GM18867 (cell line): ENCODE data around the gene SUPV3L1.
"Not testable (repeated sequence)": the region's sequence is repeated elsewhere in the genome, so short reads cannot be mapped to it uniquely, and the experiment has no call there.

Experiments used
- ATAC-seq: cut with Tn5 transposase; IDR thresholded peaks from one replicate; pipeline ENCODE4 v1.9.1; 2021; ENCODE audit warnings: mild to moderate bottlenecking, moderate library complexity; ENCODE audit not compliant: unreplicated experiment

Gene SUPV3L1

DNA sequence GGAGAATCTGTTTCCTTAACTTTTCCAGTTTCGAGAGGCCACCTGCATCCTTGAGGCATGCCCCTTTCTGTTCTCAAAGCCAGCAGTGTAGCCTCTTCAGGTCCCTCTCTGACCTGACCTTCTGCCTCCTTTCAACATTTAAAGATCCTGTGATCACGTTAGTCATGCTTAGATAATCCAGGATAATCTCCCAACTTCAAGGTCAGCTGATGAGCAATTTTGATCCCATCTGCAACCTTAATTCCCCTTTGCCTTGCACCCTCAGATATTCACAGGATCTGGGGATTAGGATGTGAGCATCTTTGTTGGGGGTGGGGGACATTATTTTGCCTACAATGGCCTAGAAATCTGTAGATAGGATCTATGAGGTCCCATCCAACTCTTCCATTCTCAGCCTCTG is 48.1 kb downstream of the SUPV3L1 start:
- ATAC-seq, result no peak

DNA sequence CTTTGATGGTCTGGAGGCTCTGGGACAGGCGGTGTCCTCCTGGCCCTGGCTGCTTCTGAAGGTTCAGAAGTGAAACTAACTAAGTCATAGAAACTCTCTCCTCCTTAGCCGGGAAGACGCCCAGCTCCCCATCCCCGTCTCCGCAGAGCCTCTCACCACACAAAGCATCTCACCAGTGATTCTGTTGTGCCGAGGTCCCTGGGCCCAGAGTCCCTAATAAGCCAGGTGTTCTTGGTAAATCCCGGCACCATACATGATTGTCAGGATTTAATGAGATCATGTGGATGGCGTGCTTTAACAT is 49.5 kb downstream of the SUPV3L1 start:
- no peak for ATAC-seq

DNA sequence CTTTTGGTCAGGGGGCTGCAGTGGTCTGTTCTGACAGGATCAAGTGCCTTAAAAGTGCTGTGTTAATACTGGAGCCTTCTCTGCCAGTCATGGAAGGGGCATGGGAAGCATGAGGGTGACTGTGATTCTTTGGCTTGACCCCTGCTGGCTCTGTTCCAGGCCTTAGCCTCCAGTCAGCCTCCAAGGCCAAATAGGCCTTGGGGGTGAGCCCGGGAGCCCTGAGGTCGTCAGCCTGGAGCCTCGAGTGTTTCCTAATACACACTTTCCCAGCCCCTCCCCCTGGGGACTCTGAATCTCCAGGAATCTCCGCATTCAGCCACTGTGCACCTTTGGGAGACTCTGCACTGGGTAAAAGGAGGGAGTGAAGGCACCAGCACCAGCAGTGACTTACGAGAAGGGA is 50.1 kb downstream of the SUPV3L1 start:
- ATAC-seq, result no peak

DNA sequence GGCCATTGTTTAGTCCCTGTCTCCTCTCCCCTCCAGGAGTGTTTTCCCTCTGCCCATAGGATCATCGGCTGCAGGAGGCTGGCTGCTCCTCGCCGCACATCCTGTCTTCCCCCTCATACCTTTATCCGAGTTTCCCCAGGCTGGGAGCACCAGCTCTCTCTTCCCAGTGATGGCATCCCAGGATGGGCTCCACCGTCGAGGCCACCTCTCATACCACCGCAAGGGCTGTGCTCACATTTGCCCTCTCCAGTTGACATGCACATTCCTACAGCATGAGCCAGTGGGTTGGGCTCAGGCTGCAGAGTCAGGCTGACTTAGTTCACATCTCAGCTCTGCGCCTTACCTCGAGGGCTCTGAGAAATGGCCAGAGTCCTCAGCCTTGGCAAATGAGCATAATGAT is 52.2 kb downstream of the SUPV3L1 start:
- ATAC-seq, result no peak

DNA sequence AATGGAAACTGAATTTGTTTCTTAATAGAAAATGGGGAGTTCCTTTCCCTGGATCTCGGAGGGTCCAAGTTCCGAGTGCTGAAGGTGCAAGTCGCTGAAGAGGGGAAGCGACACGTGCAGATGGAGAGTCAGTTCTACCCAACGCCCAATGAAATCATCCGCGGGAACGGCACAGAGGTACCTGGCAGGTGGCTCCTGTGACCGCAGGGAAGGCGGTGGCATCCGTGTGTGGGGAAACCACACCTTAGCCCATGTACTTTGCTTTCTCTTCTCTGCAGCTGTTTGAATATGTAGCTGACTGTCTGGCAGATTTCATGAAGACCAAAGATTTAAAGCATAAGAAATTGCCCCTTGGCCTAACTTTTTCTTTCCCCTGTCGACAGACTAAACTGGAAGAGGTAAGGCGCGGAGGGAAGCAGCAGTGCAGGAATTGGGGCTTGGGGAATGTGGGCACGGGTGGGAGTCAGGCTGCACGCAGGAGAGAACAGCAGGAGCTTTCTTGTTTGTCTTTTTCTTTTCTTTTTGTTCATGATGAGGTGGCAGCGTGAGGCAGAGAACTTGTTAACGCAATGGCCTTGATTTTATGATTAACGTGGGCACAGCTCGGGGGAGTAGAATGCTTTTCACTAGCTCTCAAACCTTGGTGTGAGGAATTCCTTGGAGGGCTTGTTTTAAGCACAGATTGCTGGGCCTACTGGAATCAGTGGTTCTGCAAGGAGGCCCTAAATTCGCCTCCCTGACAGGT is 52.9 kb downstream of the SUPV3L1 start:
- ATAC-seq, result no peak

DNA sequence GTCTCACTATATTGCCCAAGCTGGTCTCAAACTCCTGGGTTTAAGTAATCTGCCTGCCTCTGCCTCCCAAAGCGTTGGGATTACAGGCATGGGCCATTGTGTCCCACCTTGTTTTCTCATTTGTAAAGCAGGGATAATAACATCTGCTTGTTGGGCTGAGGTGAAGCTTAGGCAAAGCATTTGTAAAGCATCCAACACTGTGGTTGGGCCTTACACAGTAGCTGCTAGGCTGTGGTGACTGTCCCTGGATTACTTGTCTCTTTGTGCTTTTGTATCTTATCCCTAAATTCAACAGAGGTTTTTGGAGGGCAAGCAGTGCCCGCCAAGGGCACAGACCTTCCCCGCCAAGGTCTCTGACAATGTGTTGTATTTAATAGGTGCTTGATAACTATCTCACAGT is 54.4 kb downstream of the SUPV3L1 start:
- no peak for ATAC-seq

DNA sequence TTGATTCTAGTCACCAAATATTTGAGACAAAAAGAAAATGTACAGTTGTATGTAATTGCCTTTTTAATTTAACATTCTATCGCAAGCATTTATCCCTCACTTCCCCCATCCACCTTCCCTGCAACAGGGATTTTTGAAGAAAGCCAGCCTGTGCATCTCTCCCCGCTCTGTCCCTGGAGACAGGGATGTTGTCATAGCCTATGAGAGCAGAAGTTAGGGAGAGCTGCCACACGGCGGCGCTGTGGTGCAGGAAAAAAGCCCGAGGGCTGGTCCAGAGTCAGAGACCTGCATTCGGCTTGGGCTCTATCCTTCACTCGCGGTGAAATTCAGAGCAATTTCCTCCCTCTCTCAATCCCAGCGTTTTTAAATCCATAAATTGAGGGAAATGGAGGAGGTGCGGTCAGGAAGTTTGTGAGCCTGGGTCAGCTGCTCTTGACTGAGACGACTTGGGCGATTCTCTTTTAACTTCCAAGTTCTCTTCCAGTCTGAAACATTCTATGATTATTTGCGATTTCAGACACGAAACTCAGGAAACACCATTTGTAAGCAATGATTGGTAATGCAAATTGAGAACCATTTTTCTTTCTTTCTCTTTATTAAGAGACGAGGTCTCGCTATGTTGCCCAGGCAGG is 57.6 kb downstream of the SUPV3L1 start:
- ATAC-seq, result peak; percentile 89

DNA sequence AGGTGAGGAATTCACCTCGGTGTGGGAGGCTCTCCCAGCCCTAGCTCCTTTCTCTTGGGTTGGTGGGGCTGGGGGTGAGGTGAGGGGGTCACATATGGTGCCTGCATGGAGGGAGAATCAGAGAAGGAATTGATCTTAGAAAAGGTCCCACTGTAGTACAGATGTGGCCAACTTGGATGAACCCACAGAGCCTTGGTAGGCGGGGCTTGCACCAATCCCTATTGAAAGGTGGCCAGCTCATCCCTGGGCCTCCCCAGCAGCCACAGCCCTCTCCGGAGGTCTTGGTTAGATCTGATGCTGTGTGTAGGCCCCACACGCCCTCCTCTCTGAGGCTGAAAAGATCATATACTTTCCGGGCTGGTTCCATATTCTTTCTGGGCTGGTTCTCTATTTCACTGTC is 59.1 kb downstream of the SUPV3L1 start:
- ATAC-seq, result no peak

DNA sequence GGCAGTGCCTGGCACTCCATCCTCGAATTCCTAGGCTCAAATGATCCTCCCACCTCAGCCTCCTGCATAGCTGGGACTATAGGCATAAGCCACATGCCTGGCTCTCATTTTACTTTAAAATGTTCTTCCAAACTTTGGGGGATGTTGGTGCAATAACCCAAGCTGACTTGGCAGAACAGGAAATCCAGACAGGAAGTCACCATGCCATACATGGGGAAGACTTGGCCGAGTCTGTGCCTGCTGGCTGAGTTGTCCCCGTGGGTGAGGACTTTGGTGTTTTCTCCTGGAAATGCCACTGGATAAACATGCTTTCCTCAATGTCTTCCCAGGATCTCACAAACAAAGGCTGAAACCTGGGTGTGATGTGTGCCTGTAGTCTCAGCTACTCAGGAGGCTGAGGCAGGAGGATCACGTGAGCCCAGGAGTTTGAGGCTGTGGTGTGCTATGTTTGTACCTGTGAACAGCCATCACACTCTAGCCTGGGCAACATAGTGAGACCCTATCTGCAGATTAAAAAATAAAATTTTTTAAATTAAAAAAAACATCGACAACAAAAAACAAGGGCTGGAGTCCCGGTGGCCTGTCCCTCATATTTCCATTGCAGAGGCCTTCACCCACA is 59.9 kb downstream of the SUPV3L1 start:
- no peak for ATAC-seq

DNA sequence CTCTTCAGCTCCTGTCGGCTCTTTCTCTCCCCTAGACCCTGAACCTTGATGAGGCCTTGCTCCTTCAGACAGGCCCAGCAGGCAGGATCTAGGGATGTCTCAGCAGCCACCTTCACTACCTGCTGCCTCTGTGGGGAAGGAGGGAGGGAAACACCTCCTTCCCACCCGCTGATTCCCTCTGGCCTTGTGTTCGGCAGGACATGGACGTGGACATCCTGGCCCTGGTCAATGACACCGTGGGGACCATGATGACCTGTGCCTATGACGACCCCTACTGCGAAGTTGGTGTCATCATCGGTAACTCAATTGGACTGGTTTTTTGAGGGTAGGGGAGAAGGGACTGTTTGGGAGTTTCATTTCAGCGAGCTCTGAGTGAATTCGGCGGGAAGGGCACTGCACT is 60.4 kb downstream of the SUPV3L1 start:
- ATAC-seq, result no peak

DNA sequence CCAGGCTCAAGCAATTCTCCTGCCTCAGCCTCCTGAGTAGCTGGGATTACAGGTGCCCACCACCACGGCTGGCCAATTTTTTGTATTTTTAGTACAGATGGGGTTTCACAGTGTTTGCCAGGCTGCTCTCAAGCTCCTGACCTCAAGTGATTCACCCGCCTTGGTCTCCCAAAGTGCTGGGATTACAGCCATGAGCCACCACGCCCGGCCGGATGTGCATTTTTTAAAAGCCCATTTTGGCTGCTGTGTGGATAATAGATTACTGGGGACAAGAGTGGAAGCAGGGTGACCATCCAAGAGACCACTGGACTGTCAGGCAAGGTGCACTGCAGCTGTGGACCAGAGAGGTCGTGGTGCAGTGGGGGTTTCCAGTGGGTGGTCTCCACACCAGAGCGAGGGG is 61.5 kb downstream of the SUPV3L1 start:
- ATAC-seq, result no peak

DNA sequence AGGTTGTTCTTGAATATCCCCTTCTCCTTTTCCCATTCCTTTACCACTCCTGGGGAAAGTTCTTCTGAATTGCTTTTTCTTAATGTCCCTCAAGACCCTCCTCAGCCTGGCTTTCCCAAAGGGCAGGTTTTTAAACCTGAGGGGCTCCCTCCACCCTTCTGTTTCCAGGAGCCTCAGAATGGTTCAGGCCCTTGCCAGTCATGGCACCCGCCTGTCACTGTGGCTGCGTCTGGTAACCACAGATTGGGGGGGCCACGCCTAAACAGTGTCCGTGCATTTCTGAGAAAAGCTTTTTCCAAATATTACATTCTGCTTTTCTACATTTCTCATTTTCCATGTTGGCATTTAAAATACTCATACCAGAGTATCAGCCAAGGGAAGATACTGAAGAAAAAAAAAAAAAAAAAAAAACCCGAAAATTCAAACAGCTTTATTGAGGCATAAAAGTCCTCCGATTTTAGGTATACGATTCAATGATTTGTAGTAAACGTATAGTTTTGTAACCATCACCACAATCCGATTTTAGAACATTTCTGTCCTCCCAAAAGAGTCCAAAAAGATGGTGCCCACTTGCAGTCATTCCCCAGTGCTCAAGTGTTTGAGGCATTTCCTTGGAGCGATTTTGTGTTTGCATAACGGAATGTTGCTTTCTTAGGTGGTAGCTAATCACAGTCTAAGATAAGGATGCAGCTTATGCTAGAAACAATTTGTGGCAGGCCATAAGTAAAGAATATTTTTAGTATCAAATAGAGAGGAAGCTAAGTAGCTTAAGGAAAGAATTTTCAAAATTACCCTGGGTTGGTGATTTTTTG is 62.2 kb downstream of the SUPV3L1 start:
- ATAC-seq, result no peak

DNA sequence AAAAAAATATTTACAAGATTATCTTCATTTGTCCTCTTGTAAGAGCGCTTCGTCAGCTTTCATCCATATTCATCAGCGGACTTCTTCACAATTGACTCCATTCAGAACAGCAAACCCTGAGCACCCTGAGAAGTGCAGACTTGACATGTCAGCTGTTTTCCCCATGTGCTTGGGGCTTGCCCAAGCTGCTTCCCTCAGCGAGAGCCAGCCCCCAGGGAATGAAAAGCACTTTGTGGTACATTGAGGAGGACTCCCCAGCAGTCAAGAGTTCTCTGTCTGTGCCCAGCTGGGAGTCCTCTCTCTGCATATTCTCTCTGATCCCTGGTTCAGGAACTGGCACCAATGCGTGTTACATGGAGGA is 62.8 kb downstream of the SUPV3L1 start:
- no peak for ATAC-seq

DNA sequence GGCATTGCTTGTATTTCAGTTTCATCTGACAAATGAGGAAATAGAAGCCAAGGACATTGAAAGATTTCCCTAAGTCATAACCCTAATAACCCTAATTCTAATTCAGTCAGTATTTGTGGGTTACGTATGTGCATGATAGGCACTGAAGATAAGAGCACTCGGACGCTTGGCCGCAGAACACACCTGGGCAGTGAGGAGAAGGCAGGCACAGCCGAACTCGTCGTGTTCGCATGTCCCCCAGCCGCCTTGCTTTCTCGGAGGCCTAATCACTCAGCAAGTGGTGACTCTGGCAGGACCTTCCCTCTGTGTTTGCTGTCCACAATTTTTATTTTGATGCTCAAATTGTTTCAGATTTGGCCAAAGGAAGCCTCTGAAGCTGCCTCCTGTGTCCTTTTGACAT is 63.8 kb downstream of the SUPV3L1 start:
- no peak for ATAC-seq

DNA sequence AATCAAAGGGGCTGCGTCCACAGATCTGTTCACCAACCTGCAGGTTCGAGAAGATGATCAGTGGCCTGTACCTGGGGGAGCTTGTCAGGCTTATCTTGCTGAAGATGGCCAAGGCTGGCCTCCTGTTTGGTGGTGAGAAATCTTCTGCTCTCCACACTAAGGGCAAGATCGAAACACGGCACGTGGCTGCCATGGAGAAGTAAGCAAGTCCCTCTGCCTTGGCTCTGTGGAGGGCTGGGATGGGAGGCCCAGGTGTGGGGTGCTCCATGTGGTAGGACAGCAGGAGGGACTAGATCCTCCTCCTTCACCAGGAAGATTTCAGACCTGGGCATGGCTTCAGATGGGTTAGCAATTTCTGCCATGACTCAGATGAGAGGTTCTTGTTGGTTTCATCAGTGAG is 66.0 kb downstream of the SUPV3L1 start:
- ATAC-seq, result no peak

DNA sequence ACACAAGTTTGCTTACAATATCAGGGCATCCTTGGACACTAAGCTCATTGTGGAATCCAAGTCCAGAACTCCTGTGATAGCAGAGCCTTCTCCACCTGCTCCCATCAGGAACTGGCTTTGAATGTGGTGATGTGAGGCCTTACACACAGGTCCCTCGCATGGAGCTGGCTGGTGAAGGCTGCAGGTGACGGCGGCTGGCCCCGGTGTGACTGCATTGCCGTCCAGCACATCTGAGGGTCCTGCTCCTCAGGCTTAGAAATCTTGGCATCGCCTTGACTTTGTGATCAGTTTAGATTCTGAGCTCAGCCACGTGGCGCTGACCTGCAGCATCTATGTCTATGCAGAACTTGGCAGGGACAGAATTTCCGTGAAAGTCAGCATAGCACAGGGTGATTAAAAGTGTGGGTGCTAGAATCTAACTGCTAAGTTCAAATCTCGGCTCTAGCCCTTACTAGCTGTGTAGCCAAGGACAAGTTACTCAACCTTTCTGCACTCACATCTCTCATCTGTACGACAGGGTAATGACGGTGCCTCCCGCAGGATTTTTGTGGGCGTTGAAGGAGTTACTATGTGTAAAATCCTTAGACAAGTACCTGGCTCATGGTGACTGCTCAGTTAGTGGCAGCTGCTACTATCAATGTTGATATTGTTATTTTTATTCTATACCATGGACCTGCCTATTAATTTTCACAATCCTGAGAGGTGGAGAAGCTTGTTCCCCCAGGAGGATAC is 66.7 kb downstream of the SUPV3L1 start:
- ATAC-seq, result no peak

DNA sequence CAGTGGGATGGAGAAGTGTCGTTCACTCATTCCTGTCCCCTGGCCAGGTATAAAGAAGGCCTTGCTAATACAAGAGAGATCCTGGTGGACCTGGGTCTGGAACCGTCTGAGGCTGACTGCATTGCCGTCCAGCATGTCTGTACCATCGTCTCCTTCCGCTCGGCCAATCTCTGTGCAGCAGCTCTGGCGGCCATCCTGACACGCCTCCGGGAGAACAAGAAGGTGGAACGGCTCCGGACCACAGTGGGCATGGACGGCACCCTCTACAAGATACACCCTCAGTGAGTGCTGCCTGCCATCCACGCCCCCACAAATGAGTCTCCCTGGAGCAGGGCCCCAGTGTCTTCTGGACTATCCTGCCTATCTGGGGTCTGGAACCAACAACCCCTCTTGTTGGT is 67.3 kb downstream of the SUPV3L1 start:
- ATAC-seq, result no peak

DNA sequence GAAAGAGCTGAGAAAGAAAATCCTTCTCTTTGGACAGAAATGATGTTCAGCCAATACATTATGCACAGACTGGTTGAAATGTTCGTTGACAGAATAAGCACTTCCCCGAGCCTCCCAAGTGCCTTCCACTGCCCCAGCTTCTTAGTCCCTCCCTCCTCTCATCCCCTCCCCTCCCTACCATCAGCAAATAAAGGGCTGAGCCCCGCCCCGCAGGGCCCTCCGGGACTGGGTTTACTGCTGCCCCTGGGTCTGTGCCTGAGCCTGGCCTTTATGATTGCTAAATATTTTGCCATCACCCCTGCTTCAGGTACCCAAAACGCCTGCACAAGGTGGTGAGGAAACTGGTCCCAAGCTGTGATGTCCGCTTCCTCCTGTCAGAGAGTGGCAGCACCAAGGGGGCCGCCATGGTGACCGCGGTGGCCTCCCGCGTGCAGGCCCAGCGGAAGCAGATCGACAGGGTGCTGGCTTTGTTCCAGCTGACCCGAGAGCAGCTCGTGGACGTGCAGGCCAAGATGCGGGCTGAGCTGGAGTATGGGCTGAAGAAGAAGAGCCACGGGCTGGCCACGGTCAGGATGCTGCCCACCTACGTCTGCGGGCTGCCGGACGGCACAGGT is 68.2 kb downstream of the SUPV3L1 start:
- no peak for ATAC-seq

DNA sequence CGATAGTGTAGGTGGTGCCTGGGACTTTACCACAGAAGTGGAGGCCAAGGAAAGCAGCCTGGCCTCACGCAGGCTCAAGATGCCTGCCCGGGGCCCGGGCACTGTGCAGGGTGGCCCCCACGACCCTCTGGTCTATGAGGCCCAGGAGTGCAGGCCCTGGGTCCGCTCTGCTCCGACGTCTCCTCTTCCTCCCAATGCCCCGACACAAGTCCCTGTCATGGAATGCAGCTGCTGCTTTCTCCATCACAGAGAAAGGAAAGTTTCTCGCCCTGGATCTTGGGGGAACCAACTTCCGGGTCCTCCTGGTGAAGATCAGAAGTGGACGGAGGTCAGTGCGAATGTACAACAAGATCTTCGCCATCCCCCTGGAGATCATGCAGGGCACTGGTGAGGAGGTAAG is 70.0 kb downstream of the SUPV3L1 start:
- no peak for ATAC-seq

DNA sequence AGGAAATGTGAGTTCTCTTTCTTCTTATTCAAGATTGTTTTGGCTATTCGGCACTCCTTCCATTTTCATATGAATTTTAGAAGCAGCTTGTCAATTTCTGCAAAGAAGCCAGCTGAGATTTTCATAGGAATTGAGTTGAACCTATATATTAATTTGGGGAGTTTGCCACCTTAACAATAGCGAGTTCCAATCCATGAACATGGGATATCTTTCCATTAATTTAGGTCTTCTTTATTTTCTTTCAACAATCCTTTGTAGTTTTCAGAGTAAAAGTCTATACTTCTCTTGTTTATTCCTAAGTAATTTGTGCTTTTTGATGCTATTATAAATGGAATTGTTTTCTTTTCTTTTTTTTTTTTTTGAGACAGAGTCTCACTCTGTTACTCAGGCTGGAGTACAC is 71.4 kb downstream of the SUPV3L1 start:
- not testable (repeated sequence) for ATAC-seq

DNA sequence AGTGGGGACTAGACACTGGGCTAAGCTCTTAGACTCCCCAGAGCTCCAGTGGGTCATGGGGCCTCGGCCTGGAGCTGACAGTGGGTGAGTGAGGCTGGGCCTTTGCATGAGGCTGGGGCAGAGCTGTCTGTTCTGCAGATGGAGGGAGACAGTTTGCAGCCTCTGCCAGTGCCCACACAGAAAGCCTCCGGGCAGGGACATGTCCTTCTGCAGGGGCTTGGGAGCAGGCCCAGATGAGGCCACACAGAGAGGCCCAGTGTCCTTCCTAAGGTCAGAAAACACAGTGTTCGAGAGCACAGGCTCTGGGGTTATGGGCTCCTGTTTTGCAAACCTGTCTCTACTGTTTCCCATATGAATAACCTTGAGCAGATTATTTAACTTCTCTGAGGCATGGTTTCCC is 73.1 kb downstream of the SUPV3L1 start:
- no peak for ATAC-seq
